ENCODE data around the gene ALDH16A1. TPM values are rescaled to one million over a fixed set of nuclear protein-coding genes. Genes with fewer than 3 reads are reported as not detected.

ALDH16A1 gene
- total RNA-seq, 4 donors from 2014 or later, result 32.5 to 39.5 (median 34.2) TPM

DNA sequence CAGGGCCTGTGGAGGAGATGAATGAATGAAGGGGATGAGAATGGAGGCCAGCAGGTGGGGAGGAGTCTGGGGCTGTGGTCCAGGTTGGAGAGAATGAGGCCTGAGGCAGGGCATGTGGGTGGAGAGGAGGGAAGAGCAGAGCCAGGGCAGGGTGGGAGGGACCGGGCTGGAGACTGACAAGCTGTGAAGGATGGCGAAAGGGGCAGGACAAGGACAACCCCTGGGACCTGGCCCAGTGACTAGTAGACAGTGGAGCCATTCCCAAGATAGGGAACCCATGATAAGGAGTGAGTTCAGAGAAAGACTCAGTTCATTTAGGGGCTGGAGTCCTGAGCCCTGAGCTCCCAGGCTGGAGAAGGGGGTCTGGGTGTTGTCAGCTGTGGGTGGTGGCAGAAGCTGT, 32.8 kb upstream of the ALDH16A1 start:
- Histone ChIP-seq H3K4me1 (peaks cover 0 to 23% of the 10 kb centered on the region in 2 donors), H3K27me3 (peaks cover 21% of the 10 kb centered on the region), H3K4me3 (replicated peaks in 1 of 3) (no peak overlapping the region), H3K9me3 (no peaks in the 10 kb centered on the region), H3K27ac (no peak overlapping the region), H3K36me3 (no peaks in the 10 kb centered on the region)
- intact Hi-C loops (cut with DNase I), result no loop called here
- WGBS, 2 donors, result 71 to 83% methylated on average over 2 of the region's 2 CpGs
- no peak for DNase-seq
- TF ChIP-seq, protein P1, sequence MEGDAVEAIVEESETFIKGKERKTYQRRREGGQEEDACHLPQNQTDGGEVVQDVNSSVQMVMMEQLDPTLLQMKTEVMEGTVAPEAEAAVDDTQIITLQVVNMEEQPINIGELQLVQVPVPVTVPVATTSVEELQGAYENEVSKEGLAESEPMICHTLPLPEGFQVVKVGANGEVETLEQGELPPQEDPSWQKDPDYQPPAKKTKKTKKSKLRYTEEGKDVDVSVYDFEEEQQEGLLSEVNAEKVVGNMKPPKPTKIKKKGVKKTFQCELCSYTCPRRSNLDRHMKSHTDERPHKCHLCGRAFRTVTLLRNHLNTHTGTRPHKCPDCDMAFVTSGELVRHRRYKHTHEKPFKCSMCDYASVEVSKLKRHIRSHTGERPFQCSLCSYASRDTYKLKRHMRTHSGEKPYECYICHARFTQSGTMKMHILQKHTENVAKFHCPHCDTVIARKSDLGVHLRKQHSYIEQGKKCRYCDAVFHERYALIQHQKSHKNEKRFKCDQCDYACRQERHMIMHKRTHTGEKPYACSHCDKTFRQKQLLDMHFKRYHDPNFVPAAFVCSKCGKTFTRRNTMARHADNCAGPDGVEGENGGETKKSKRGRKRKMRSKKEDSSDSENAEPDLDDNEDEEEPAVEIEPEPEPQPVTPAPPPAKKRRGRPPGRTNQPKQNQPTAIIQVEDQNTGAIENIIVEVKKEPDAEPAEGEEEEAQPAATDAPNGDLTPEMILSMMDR (IDR thresholded peaks at IDR 0.05), result no peak
- no peak for TF ChIP-seq POLR2A (IDR thresholded peaks at IDR 0.05)

DNA sequence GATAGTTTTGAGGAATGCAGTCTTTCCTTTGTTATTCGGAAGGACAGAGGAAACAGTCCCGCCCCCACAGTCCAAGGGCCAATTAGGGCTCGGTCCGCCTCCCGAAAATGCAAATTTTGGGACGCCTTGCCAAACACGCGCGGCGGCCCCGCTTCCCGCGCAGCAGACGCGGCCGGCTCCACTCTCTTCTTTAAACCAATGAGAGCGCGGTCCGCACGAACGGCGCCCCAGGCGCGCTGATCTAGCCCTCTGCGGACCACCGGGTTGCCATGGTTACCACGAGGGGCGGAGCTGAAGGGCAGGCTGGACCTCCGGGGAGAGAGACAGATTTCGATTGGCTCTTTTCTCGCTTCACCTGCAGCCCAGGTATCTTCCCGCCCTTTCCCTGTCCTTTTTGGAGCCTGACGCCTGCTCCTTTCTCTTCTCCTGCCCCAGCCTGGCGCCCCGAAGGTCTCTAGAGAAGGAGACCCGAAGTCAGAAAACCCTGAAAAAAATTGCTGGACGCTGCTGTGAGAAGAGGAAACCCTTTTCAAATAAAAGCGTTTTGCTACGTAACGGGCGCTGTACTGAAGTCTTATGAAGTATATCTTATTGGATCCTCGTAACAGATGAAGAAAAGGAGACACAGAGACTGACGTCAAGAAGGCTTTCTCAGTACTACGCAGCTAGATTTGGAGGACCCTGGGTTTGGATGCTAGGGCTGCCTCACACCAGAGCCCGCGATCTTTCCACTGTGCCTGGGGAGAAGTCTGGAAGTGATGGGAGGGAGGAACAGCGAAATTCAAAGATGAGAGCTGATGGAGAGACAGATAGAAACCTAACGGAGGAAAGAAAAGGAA, 31.8 kb upstream of the ALDH16A1 start:
- TF ChIP-seq POLR2A (IDR thresholded peaks at IDR 0.05), result no peak
- TF ChIP-seq, protein P1 (IDR thresholded peaks at IDR 0.05), result no peak
- Histone ChIP-seq H3K36me3 (no peaks in the 10 kb centered on the region), H3K27ac (no peak overlapping the region), H3K4me3 (replicated peaks in 1 of 3) (no peak overlapping the region), H3K4me1 (peaks cover 0 to 23% of the 10 kb centered on the region in 2 donors), H3K9me3 (no peaks in the 10 kb centered on the region), H3K27me3 (peaks cover 31% of the 10 kb centered on the region)
- DNase-seq, result peak; percentile 76 to 78
- intact Hi-C loops (cut with DNase I), result no loop called here
- WGBS, 2 donors, result 8 to 11% methylated on average over 39 to 48 of the region's 48 CpGs

DNA sequence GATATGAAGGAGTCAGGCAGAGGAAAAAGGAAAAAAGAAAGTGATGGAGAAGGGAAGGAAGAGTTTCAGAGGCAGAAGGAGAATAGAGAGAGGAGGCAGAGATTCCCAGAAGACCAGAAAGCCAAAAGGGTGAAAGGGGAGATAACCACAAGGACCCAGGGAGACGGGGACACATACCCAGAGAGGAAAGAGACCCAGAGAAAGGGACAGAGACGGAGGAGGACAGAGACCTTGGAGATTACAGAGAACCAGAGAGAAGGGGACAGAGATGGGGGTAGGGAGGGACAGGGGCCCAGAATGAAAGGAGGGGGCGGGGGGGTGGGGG, 31.2 kb upstream of the ALDH16A1 start:
- Histone ChIP-seq H3K4me3 (replicated peaks in 1 of 3) (no peak overlapping the region), H3K4me1 (peaks cover 0 to 23% of the 10 kb centered on the region in 2 donors), H3K27me3 (peaks cover 37% of the 10 kb centered on the region), H3K36me3 (no peaks in the 10 kb centered on the region), H3K9me3 (no peaks in the 10 kb centered on the region), H3K27ac (no peak overlapping the region)
- intact Hi-C loops (cut with DNase I), result no loop called here
- no peak for DNase-seq
- 24 to 31% methylated on average over 3 of the region's 3 CpGs for WGBS, 2 donors
- TF ChIP-seq, protein P1 (IDR thresholded peaks at IDR 0.05), result no peak
- no peak for TF ChIP-seq POLR2A (IDR thresholded peaks at IDR 0.05)

DNA sequence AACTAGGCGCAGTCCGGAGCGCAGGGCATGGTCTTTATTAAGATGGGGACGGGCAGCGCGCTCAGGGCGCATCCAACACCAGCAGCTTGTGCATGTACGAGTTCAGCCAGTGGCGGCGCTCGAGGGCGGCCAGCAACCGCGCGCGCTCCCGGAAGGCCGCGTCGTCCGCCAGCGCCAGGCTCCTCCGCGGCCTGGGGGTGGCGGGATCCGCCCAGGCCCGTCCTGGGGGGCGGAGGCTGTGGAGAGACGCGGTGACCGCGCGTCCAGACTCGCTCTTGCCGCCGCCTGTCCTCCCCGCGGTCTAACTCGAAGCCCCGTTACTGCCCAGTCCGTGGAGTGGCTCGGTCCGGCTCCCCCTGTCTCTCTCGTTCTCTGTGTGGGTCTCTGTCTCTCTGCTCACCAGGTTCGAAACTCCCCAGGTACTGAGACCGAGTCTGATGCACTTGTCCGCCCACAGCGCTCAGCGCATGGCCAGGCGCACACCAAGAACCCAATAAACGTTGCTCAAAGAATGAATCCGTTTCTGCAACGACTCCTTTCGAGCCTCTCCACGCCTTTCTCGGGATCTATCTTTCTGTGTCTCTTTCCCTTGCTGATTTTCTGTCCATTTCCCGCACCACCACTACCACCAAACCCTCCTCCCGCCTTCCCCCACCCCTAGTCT, 30.5 kb upstream of the ALDH16A1 start:
- TF ChIP-seq, protein P1 (IDR thresholded peaks at IDR 0.05), result peak in 3 of 6 experiments; percentile 7 to 31 (median 7)
- TF ChIP-seq POLR2A (IDR thresholded peaks at IDR 0.05), result no peak
- H3K27ac ChIP-seq, result no peak overlapping the region
- H3K9me3 ChIP-seq, result no peaks in the 10 kb centered on the region
- no peak for DNase-seq
- WGBS, 2 donors, result 5 to 8% methylated on average over 20 to 24 of the region's 58 CpGs
- H3K4me1 ChIP-seq, result peaks cover 0 to 23% of the 10 kb centered on the region in 2 donors
- intact Hi-C loops (cut with DNase I), result no loop called here
- no peak overlapping the region for H3K4me3 ChIP-seq (replicated peaks in 1 of 3)
- H3K36me3 ChIP-seq, result no peaks in the 10 kb centered on the region
- H3K27me3 ChIP-seq, result peaks cover 44% of the 10 kb centered on the region
